HG02870 (cell line): ENCODE results near the gene HSPA4L.

Source experiments
- ATAC-seq: cut with Tn5 transposase; IDR thresholded peaks from one replicate; pipeline ENCODE4 v1.9.1; 2021; ENCODE audit warnings: mild to moderate bottlenecking, moderate library complexity; ENCODE audit not compliant: unreplicated experiment

HSPA4L gene

GRCh38 chr4:127782275-127783025, at the start of gene HSPA4L:
TSS of gene HSPA4L (plus strand) at chr4:127782322. CDS start at chr4:127782551, 229 bp downstream.
- peak; percentile 36 for ATAC-seq

DNA sequence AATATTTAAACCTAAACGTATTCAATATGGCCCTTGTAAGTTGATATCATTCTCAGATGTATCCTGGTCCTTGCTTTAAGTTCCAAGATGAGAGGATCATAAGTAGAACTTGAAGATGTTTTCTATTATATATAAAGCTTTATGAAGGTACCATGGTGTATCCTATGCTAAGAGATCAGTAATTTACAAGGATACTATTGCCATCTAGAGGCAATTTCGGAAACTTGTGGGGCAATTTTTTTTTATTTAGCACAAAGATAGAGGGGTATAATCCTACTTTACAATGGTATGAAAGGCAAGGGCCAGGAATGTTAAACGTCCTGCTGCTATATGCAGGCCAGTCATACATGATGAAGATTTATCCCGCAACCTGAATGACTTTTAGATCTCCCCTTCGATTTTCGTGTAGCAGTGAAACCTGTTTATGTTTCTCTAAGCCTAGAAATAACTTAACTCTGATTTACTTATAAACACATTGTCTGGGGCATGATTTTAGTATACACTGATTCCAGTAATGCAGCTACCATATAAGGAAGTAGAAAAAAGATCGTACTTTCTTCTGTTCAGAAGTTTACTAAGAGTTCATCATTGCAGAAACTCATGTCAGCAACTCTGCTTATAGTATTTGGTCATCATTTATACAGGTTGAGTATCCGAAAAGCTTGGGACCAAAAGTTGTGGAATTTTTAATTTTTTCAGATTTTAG, 49.3 kb upstream of the HSPA4L start:
- ATAC-seq: peak; percentile 88

DNA sequence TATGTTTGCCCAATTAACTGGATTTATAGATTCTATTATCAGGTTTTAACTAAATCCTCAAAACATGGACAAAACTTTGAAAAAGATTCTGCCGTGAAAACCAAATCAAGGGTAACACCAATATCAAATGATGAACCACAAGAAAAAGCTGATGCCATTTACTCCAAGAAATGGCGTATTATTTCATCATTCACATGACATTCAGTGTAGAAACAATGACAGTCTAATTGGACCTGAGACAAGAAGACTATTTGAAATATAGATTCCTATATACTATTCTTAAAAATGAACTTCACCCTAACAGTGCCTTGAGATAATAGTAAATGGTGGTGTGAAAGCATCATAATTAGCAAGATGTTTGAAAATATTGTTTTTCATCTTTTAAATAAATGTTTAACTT, 47.1 kb upstream of the HSPA4L start:
- ATAC-seq: no peak

GRCh38 chr4:127737295-127737694, 44.8 kb upstream of the HSPA4L start:
- ATAC-seq: no peak

DNA sequence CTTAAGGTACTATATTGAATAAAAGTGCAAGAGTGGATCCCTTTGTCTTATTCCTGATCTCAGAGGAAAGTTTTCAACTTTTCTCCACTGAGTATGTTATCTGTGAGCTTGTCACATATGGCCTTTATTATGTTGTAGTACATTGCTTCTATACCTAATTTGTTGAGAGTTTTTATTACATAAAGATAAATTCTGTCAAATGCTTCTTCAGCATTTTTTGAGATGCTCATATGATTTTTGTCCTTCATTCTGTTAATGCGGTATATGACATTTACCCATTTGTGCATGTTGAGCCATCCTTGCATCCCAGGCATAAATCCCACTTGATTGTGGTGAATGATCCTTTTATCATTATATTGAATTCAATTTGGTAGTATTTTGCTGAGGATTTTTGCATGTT, 40.9 kb upstream of the HSPA4L start:
- no peak for ATAC-seq

- ATAC-seq: no peak
Observed at GRCh38 chr4:127747883-127748282, 34.2 kb upstream of the HSPA4L start.

DNA sequence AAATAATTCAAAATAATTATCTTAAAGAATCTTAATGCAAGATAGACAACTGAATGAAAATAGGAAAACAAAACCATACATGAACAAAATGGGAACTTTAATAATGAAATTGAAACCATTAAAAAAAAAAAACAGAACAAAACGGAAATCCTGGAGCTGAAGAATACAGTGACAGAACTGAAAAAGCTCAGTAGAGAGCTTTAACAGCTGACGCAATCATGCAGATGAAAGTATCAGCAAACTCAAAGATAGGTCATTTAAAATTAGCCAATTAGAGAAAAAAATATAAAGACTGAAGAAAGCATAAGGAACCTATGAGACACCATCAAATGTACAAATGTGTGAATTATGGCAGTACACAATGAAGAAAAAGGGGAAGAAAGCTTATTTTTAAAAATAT, 33.2 kb upstream of the HSPA4L start:
- no peak for ATAC-seq

DNA sequence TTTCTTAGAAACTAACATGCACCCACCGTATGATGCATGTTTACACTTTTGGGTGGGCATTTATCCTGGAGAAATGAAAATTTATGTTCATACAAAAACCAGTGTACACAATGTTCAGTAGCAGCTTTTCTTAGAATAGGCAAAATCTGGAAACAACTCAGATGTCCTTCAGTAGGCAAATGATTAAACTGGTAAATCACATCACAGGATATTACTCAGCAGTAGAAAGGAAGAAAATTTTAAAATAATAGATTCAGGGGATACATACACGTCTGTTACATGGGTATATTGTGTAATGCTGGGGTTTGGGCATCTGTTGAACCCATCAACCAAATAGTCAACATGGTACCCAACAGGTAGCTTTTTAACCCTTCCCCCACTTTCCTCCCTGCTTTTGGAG, 25.2 kb upstream of the HSPA4L start:
- ATAC-seq: no peak

DNA sequence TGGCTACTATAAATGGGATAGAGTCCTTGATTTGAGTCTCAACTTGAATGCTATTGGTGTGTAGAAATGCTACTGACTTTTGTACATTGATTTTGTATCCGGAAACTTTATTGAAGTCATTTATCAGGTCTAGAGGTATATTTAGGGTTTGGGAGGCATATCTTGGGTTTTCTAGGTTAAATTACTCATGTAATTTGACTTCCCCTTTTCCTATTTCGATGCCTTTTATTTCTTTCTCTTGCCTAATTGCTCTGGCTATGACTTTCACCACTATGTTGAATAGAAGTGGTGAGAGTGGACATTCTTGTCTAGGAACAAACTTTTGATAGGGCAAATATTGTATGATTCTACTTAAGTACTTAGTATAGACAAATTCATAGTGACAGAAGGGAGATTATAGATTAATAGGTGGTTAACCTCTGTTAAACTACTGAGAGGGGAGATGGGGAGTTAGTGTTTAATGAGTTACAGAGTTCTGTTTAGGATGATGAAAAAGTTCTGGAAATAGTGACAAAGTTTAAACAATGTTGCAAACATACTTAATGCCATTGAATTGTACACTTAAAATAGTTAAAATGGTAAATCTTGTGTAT, 22.8 kb upstream of the HSPA4L start:
- ATAC-seq: no peak

GRCh38 chr4:127759893-127760292, 22.2 kb upstream of the HSPA4L start:
- no peak for ATAC-seq

- no peak for ATAC-seq
Observed at GRCh38 chr4:127771535-127772275, 10.4 kb upstream of the HSPA4L start.

DNA sequence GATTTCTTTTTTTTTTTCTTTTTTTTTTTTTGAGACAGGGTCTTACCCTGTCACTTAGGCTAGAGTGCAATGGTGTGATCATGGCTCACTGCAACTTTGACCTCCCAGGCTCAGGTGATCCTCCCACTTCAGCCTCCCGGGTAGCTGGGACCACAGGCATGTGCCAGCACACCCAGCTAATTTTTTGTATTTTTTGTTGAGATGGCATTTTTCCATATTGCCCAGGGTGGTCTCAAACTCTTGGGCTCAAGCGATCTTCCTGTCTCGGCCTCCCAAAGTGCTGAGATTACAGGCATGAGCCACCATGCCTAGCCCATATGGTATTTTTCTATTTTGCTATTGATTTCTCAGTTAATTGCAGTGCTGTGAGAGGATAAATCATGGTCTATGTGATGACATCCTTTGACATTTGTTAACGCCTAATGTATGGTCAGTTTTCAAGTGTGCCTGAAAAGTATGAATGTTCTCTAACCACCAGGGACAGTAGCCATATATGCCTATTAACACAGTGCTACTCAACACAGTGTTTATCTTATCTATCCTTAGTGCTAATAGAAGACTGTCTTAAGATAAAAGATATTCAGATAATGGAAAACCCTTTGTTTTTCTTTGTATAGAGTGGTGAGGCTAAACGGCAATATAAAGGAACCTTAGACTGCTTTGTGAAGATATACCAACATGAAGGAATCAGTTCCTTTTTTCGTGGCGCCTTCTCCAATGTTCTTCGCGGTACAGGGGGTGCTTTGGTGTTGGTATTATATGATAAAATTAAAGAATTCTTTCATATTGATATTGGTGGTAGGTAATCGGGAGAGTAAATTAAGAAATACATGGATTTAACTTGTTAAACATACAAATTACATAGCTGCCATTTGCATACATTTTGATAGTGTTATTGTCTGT, 9.1 kb upstream of the HSPA4L start:
- ATAC-seq: no peak

DNA sequence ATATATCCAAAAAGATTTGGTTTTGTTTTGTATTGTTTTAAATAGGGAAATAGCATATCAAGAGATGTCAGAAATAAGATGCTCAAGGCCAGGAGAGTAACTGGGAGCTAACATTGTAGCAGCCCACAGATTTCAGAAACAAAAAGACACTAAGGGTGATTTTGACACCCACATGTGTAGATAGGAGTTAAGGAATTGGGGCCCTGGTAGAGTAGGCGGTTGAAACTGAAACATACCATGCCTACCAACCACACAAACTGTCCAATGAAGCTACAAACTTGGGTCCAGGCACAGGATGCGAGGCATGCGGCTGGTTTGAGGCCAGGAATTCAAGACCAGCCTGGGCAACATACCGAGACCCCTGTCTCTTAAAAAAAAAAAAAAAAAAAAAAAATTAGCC, 6.3 kb upstream of the HSPA4L start:
- ATAC-seq: no peak

DNA sequence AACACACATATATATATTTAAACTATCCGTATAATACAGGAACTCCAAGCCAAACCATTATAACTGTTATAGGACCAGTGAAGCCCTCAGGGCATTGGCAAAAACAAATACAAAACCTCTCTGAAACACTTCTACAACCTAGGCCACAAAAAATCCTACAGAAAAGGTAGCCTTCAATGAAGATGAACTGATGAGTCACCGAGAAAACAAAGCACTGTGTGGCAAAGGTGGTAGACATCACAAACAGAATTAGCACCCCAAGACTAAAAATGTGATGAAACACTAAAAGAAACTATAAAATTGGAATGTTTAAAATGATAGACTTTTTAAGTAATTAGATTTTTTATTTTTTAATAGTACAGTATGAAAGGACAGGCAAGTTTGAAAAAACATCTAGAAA, 5.5 kb upstream of the HSPA4L start:
- no peak for ATAC-seq

DNA sequence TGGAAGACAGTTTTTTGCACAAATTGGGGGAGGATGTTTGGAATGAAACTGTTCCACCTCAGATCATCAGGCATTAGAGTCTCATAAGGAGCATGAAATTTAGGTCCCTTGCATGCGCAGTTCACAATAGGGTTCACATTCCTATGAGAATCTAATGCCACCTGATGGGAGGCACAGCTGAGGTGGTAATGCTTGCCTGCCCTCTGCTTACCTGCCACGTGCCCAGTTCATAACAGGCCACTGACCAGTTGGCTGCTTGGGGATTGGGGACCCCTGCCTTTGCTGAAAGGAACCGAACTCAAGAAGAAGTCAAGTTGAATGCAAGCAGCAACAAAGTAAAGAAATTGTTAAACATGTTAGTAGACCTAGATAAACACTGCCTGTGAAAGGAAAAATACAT, 4.6 kb upstream of the HSPA4L start:
- no peak for ATAC-seq

GRCh38 chr4:127778102-127778501, 4.0 kb upstream of the HSPA4L start:
- no peak for ATAC-seq

GRCh38 chr4:127780598-127780997, 1.5 kb upstream of the HSPA4L start:
- no peak for ATAC-seq

DNA sequence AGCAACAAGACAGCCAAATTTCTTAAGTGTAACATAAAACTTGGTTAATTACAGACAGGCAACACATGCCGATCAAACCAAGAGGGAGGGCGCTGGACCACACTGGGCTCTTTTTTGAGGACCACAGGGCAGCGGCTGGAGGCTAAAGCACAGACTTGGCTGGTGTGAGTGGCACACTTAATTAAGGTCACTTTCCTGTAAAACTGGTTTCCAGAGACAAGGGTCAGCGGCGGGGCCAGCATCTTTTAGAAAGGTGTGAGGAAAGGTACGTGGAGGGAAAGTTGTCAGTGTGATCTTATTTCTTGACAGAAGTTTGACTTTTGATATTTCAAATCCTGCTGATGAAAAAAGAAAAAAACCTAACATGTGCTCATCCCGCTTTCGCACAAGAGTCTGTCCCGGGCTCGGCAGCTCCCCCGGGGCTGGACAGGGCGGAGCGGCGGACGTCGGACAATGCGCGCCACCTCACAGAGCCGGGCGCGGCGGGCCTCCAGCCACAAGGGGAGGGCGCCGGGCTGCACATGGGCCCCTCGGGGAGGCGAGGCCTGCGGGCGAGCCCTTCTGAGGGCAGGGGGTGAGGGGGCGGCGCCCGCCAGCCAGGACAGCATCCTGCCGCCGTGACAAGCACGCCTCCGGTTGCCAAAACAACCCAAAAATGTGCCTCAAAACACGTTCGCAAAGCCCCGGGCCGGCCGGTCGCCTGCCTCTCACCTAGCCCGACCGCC, 660 bp upstream of the HSPA4L start:
- ATAC-seq: peak; percentile 25

DNA sequence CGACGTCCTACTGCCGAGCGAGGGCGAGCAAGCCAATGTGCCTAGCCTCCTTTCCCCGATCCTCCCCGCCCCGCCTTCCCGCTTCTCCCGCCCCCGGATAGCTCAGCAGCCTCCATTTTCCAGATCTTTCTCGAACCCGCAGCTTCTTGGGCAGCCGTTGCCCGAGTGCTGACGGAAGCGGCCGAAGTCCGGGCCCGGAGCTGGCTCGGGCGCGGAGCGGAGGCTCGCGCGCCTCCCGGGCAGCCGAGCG, 172 bp upstream of the HSPA4L start:
- ATAC-seq: peak; percentile 69
